ENCODE measurements around the gene FGF6.

Gene FGF6

GRCh38 chr12:4402996-4403395 is 42.6 kb downstream of the FGF6 start:
- no peak for DNase-seq (ENCODE audit: low read depth, low spot score)
- Histone ChIP-seq H3K4me3 (no peak overlapping the region), H3K9me3 (ENCODE audit: low read depth, low read length) (no peaks in the 10 kb centered on the region), H3K36me3 (ENCODE audit: insufficient read depth, low read length) (no peaks in the 10 kb centered on the region), H3K27ac (no peak overlapping the region), H3K9ac (ENCODE audit: insufficient read length) (no peak overlapping the region)
- TF ChIP-seq FOXP2 (optimal IDR thresholded peaks at IDR 0.05; ENCODE audit: control extremely low read depth, extremely low read length, insufficient read depth) (no peak), POLR2AphosphoS5 (IDR thresholded peaks at IDR 0.05; ENCODE audit: borderline replicate concordance, low read depth, low read length) (no peak), EZH2 (IDR thresholded peaks at IDR 0.05) (no peak)

- Histone ChIP-seq H3K36me3 (ENCODE audit: insufficient read depth, low read length) (no peaks in the 10 kb centered on the region), H3K27ac (no peak overlapping the region), H3K9ac (ENCODE audit: insufficient read length) (no peak overlapping the region), H3K4me3 (no peak overlapping the region), H3K9me3 (ENCODE audit: low read depth, low read length) (no peaks in the 10 kb centered on the region)
- no peak for TF ChIP-seq FOXP2 (optimal IDR thresholded peaks at IDR 0.05; ENCODE audit: control extremely low read depth, extremely low read length, insufficient read depth)
- no peak for TF ChIP-seq POLR2AphosphoS5 (IDR thresholded peaks at IDR 0.05; ENCODE audit: borderline replicate concordance, low read depth, low read length)
- no peak for TF ChIP-seq EZH2 (IDR thresholded peaks at IDR 0.05)
- DNase-seq (ENCODE audit: low read depth, low spot score), result no peak
Measured at GRCh38 chr12:4401117-4401516, 44.5 kb downstream of the FGF6 start.

GRCh38 chr12:4395818-4396217 is 49.8 kb downstream of the FGF6 start:
- Histone ChIP-seq H3K36me3 (ENCODE audit: insufficient read depth, low read length) (no peaks in the 10 kb centered on the region), H3K27ac (no peak overlapping the region), H3K4me3 (no peak overlapping the region), H3K9me3 (ENCODE audit: low read depth, low read length) (no peaks in the 10 kb centered on the region), H3K9ac (ENCODE audit: insufficient read length) (no peak overlapping the region)
- TF ChIP-seq POLR2AphosphoS5 (IDR thresholded peaks at IDR 0.05; ENCODE audit: borderline replicate concordance, low read depth, low read length), result no peak
- TF ChIP-seq FOXP2 (optimal IDR thresholded peaks at IDR 0.05; ENCODE audit: control extremely low read depth, extremely low read length, insufficient read depth), result no peak
- no peak for TF ChIP-seq EZH2 (IDR thresholded peaks at IDR 0.05)
- no peak for DNase-seq (ENCODE audit: low read depth, low spot score)

GRCh38 chr12:4393211-4393610 is 52.4 kb downstream of the FGF6 start:
- Histone ChIP-seq H3K9me3 (ENCODE audit: low read depth, low read length) (no peaks in the 10 kb centered on the region), H3K27ac (no peak overlapping the region), H3K4me3 (no peak overlapping the region), H3K9ac (ENCODE audit: insufficient read length) (no peak overlapping the region), H3K36me3 (ENCODE audit: insufficient read depth, low read length) (no peaks in the 10 kb centered on the region)
- no peak for TF ChIP-seq EZH2 (IDR thresholded peaks at IDR 0.05)
- no peak for TF ChIP-seq POLR2AphosphoS5 (IDR thresholded peaks at IDR 0.05; ENCODE audit: borderline replicate concordance, low read depth, low read length)
- TF ChIP-seq FOXP2 (optimal IDR thresholded peaks at IDR 0.05; ENCODE audit: control extremely low read depth, extremely low read length, insufficient read depth), result no peak
- DNase-seq (ENCODE audit: low read depth, low spot score), result no peak

GRCh38 chr12:4392223-4392742 is 53.3 kb downstream of the FGF6 start:
- no peak overlapping the region for H3K27ac ChIP-seq
- H3K36me3 ChIP-seq (ENCODE audit: insufficient read depth, low read length), result no peaks in the 10 kb centered on the region
- no peak for TF ChIP-seq EZH2 (IDR thresholded peaks at IDR 0.05)
- TF ChIP-seq FOXP2 (optimal IDR thresholded peaks at IDR 0.05; ENCODE audit: control extremely low read depth, extremely low read length, insufficient read depth), result no peak
- no peak for TF ChIP-seq POLR2AphosphoS5 (IDR thresholded peaks at IDR 0.05; ENCODE audit: borderline replicate concordance, low read depth, low read length)
- no peak overlapping the region for H3K9ac ChIP-seq (ENCODE audit: insufficient read length)
- no peak overlapping the region for H3K4me3 ChIP-seq
- no peak for DNase-seq (ENCODE audit: low read depth, low spot score)
- H3K9me3 ChIP-seq (ENCODE audit: low read depth, low read length), result no peaks in the 10 kb centered on the region

- Histone ChIP-seq H3K4me3 (no peak overlapping the region), H3K9me3 (ENCODE audit: low read depth, low read length) (no peaks in the 10 kb centered on the region), H3K27ac (no peak overlapping the region), H3K36me3 (ENCODE audit: insufficient read depth, low read length) (no peaks in the 10 kb centered on the region), H3K9ac (ENCODE audit: insufficient read length) (no peak overlapping the region)
- no peak for DNase-seq (ENCODE audit: low read depth, low spot score)
- no peak for TF ChIP-seq EZH2 (IDR thresholded peaks at IDR 0.05)
- TF ChIP-seq FOXP2 (optimal IDR thresholded peaks at IDR 0.05; ENCODE audit: control extremely low read depth, extremely low read length, insufficient read depth), result no peak
- no peak for TF ChIP-seq POLR2AphosphoS5 (IDR thresholded peaks at IDR 0.05; ENCODE audit: borderline replicate concordance, low read depth, low read length)
Measured at GRCh38 chr12:4388662-4389061, 57.0 kb downstream of the FGF6 start.

- Histone ChIP-seq H3K4me3 (no peak overlapping the region), H3K27ac (no peak overlapping the region), H3K36me3 (ENCODE audit: insufficient read depth, low read length) (no peaks in the 10 kb centered on the region), H3K9ac (ENCODE audit: insufficient read length) (no peak overlapping the region), H3K9me3 (ENCODE audit: low read depth, low read length) (no peaks in the 10 kb centered on the region)
- no peak for TF ChIP-seq POLR2AphosphoS5 (IDR thresholded peaks at IDR 0.05; ENCODE audit: borderline replicate concordance, low read depth, low read length)
- TF ChIP-seq EZH2 (IDR thresholded peaks at IDR 0.05), result no peak
- TF ChIP-seq FOXP2 (optimal IDR thresholded peaks at IDR 0.05; ENCODE audit: control extremely low read depth, extremely low read length, insufficient read depth), result no peak
- DNase-seq (ENCODE audit: low read depth, low spot score), result no peak
Measured at GRCh38 chr12:4388032-4388431, 57.6 kb downstream of the FGF6 start.

GRCh38 chr12:4387607-4388006 is 58.0 kb downstream of the FGF6 start:
- Histone ChIP-seq H3K27ac (no peak overlapping the region), H3K4me3 (no peak overlapping the region), H3K9me3 (ENCODE audit: low read depth, low read length) (no peaks in the 10 kb centered on the region), H3K36me3 (ENCODE audit: insufficient read depth, low read length) (no peaks in the 10 kb centered on the region), H3K9ac (ENCODE audit: insufficient read length) (no peak overlapping the region)
- TF ChIP-seq EZH2 (IDR thresholded peaks at IDR 0.05) (no peak), FOXP2 (optimal IDR thresholded peaks at IDR 0.05; ENCODE audit: control extremely low read depth, extremely low read length, insufficient read depth) (no peak), POLR2AphosphoS5 (IDR thresholded peaks at IDR 0.05; ENCODE audit: borderline replicate concordance, low read depth, low read length) (no peak)
- DNase-seq (ENCODE audit: low read depth, low spot score), result no peak

GRCh38 chr12:4386801-4387200 is 58.8 kb downstream of the FGF6 start:
- H3K36me3 ChIP-seq (ENCODE audit: insufficient read depth, low read length), result no peaks in the 10 kb centered on the region
- H3K9ac ChIP-seq (ENCODE audit: insufficient read length), result no peak overlapping the region
- TF ChIP-seq POLR2AphosphoS5 (IDR thresholded peaks at IDR 0.05; ENCODE audit: borderline replicate concordance, low read depth, low read length) (no peak), FOXP2 (optimal IDR thresholded peaks at IDR 0.05; ENCODE audit: control extremely low read depth, extremely low read length, insufficient read depth) (no peak), EZH2 (IDR thresholded peaks at IDR 0.05) (no peak)
- no peak overlapping the region for H3K27ac ChIP-seq
- no peak overlapping the region for H3K4me3 ChIP-seq
- no peak for DNase-seq (ENCODE audit: low read depth, low spot score)
- H3K9me3 ChIP-seq (ENCODE audit: low read depth, low read length), result no peaks in the 10 kb centered on the region
